HEK293 (cell line): ENCODE data around the gene BRD3OS.
A peak's percentile ranks its signal among the peaks of the same experiment; 100 is the strongest.

Experiments used
- CTCF ChIA-PET: fragments of 350-600 bp; formaldehyde crosslinking; extraction: SDS; loops from one replicate; lab custom pipeline; 2021; ENCODE audit warnings: antibody characterized with exemption; lab: Yijun Ruan, JAX
- POLR2A ChIA-PET: fragments of 300-600 bp; formaldehyde crosslinking; extraction: SDS; loops from one replicate; lab custom pipeline; 2020; ENCODE audit warnings: antibody characterized with exemption, inconsistent platforms; lab: Yijun Ruan, JAX
- H3K27ac ChIP-seq: fragments of 200-500 bp; sonication (Bioruptor generic); 2 replicates; pipeline ENCODE4 v1.5.1; 2014; ENCODE audit warnings: low read depth, low read length, control low read depth, inconsistent platforms; ENCODE audit errors: extremely low read depth
- H3K36me3 ChIP-seq, 2 experiments: fragments of 200-500 bp in 1 of 2; sonication (Bioruptor generic) in 1 of 2; 1 replicate in 1 of 2; 2 replicates in 1 of 2; pipeline ENCODE4 v1.5.1; 2014 to 2017; ENCODE audit warnings: inconsistent platforms in 2 of 2, low read length in 2 of 2; ENCODE audit not compliant: control insufficient read depth in 2 of 2, insufficient read depth in 1 of 2
- H3K4me1 ChIP-seq: fragments of 200-500 bp; sonication (Bioruptor generic); 2 replicates; pipeline ENCODE4 v1.5.1; 2014; ENCODE audit warnings: mild to moderate bottlenecking, low read length, inconsistent platforms; ENCODE audit not compliant: control insufficient read depth, insufficient read depth
- H3K4me3 ChIP-seq: 2 replicates; pipeline ENCODE4 v1.5.1; 2011; ENCODE audit warnings: low read depth, mild to moderate bottlenecking, control low read depth, low read length, moderate library complexity
- H3K9me3 ChIP-seq: fragments of 200-500 bp; sonication (Bioruptor generic); 2 replicates; pipeline ENCODE4 v1.5.1; 2014; ENCODE audit warnings: low read depth, low read length, inconsistent platforms; ENCODE audit not compliant: control insufficient read depth, insufficient read depth
- HOXC10 ChIP-seq: sonication (generic); formaldehyde crosslinking; IDR thresholded peaks from 2 replicates; pipeline ENCODE4 v1.8.1; 2023; ENCODE audit warnings: mild to moderate bottlenecking, missing genetic modification reagents
- INSM2 ChIP-seq: fragments of 450-650 bp; formaldehyde crosslinking; IDR thresholded peaks from 2 replicates; pipeline ENCODE4 v1.5.1; 2016; ENCODE audit warnings: missing biosample characterization, missing genetic modification characterization
- SP2 ChIP-seq: fragments of 450-650 bp; formaldehyde crosslinking; IDR thresholded peaks from 2 replicates; pipeline ENCODE4 v1.5.1; 2016; ENCODE audit warnings: missing biosample characterization, missing genetic modification characterization
- ZBTB11 ChIP-seq: fragments of 450-650 bp; formaldehyde crosslinking; conservative IDR thresholded peaks from 2 replicates; pipeline ENCODE4 v1.5.1; 2016; ENCODE audit warnings: low read depth, missing biosample characterization, missing genetic modification characterization
- ZBTB17 ChIP-seq: fragments of 450-650 bp; formaldehyde crosslinking; IDR thresholded peaks from 2 replicates; pipeline ENCODE4 v1.5.1; 2016; ENCODE audit warnings: missing biosample characterization, missing genetic modification characterization
- ZBTB49 ChIP-seq: fragments of 450-650 bp; formaldehyde crosslinking; IDR thresholded peaks from 2 replicates; pipeline ENCODE4 v1.5.1; 2016; ENCODE audit warnings: missing biosample characterization, missing genetic modification characterization, low read depth
- ZBTB6 ChIP-seq: fragments of 450-650 bp; formaldehyde crosslinking; IDR thresholded peaks from 2 replicates; pipeline ENCODE4 v1.5.1; 2017; ENCODE audit warnings: missing biosample characterization, missing genetic modification characterization
- ZFHX2 ChIP-seq: fragments of 450-650 bp; formaldehyde crosslinking; conservative IDR thresholded peaks from 2 replicates; pipeline ENCODE4 v1.5.1; 2016; ENCODE audit warnings: missing biosample characterization, missing genetic modification characterization
- ZFP69B ChIP-seq: fragments of 450-650 bp; formaldehyde crosslinking; IDR thresholded peaks from 2 replicates; pipeline ENCODE4 v1.5.1; 2016; ENCODE audit warnings: missing biosample characterization, missing genetic modification characterization
- ZNF18 ChIP-seq: fragments of 450-650 bp; formaldehyde crosslinking; IDR thresholded peaks from 2 replicates; pipeline ENCODE4 v1.5.1; 2016; ENCODE audit warnings: missing biosample characterization, missing genetic modification characterization
- ZNF248 ChIP-seq: fragments of 450-650 bp; formaldehyde crosslinking; IDR thresholded peaks from 2 replicates; pipeline ENCODE4 v1.5.1; 2017; ENCODE audit warnings: missing biosample characterization, missing genetic modification characterization
- ZNF335 ChIP-seq: fragments of 450-650 bp; formaldehyde crosslinking; conservative IDR thresholded peaks from 2 replicates; pipeline ENCODE4 v1.5.1; 2016; ENCODE audit warnings: missing biosample characterization, missing genetic modification characterization
- ZNF404 ChIP-seq: fragments of 450-650 bp; formaldehyde crosslinking; IDR thresholded peaks from 2 replicates; pipeline ENCODE4 v1.5.1; 2017; ENCODE audit warnings: missing biosample characterization, missing genetic modification characterization
- ZNF488 ChIP-seq: fragments of 450-650 bp; formaldehyde crosslinking; IDR thresholded peaks from 2 replicates; pipeline ENCODE4 v1.5.1; 2016; ENCODE audit warnings: missing biosample characterization, missing genetic modification characterization
- ZNF610 ChIP-seq: fragments of 450-650 bp; formaldehyde crosslinking; IDR thresholded peaks from 2 replicates; pipeline ENCODE4 v1.5.1; 2016; ENCODE audit warnings: missing biosample characterization, missing genetic modification characterization, borderline replicate concordance
- ZNF677 ChIP-seq: fragments of 450-650 bp; IDR thresholded peaks from 2 replicates; pipeline ENCODE4 v1.5.0; 2018; ENCODE audit warnings: missing biosample characterization, mild to moderate bottlenecking, missing genetic modification characterization, moderate library complexity
- ZNF768 ChIP-seq: fragments of 450-650 bp; formaldehyde crosslinking; IDR thresholded peaks from 2 replicates; pipeline ENCODE4 v1.5.1; 2018; ENCODE audit warnings: missing biosample characterization, mild to moderate bottlenecking, missing genetic modification characterization
- ZNF777 ChIP-seq: fragments of 450-650 bp; formaldehyde crosslinking; IDR thresholded peaks from 2 replicates; pipeline ENCODE4 v1.5.1; 2017; ENCODE audit warnings: missing biosample characterization, missing genetic modification characterization, borderline replicate concordance
- ZNF792 ChIP-seq: fragments of 450-650 bp; formaldehyde crosslinking; IDR thresholded peaks from 2 replicates; pipeline ENCODE4 v1.5.1; 2016; ENCODE audit warnings: missing biosample characterization, missing genetic modification characterization

BRD3OS gene

GRCh38 chr9:134068744-134069479 lies 43.6 kb downstream of the BRD3OS start (continued):
- TF ChIP-seq ZNF777 (tag by site-specific recombination) (peak; percentile 29; the same call in 1 of the 2 replicates), ZBTB11 (tag by site-specific recombination) (0 out of 2 replicates have a peak, but pooled peaks have one; percentile 6), ZBTB6 (tag by site-specific recombination) (no peak), ZBTB17 (tag by site-specific recombination) (peak; percentile 67), ZNF610 (tag by site-specific recombination) (no peak), ZNF18 (tag by site-specific recombination) (no peak), SP2 (tag by site-specific recombination) (no peak)

- Histone ChIP-seq H3K4me3 (no peak overlapping the region), H3K36me3 (no peaks in the 10 kb centered on the region), H3K27ac (no peak overlapping the region), H3K4me1 (no peaks in the 10 kb centered on the region), H3K9me3 (no peaks in the 10 kb centered on the region)
- POLR2A ChIA-PET, result interaction anchor here (0.9 kb wide), 1 partner anchor 66 kb away, joined by 3 read pairs; the partner anchor contains the start of gene WDR5
- TF ChIP-seq HOXC10 (CRISPR knock-in tag) (no peak), ZFHX2 (tag by site-specific recombination) (peak; percentile 5), ZNF335 (peak; percentile 92)
- CTCF ChIA-PET, result interaction anchor here (0.5 to 0.6 kb wide), 2 partner anchors 18 to 1811 kb away, joined by 3 to 4 read pairs; no protein-coding TSS in a partner anchor
These were observed 44.5 kb downstream of the BRD3OS start for GRCh38 chr9:134069480-134070399.

- ChIA-PET POLR2A (no interaction called here), CTCF (interaction anchor here (0.6 kb wide), 1 partner anchor 154 kb away, joined by 5 read pairs; no protein-coding TSS in a partner anchor)
- H3K27ac ChIP-seq, result no peak overlapping the region
- H3K36me3 ChIP-seq, result no peaks in the 10 kb centered on the region
- H3K4me3 ChIP-seq, result no peak overlapping the region
- H3K4me1 ChIP-seq, result no peaks in the 10 kb centered on the region
- no peaks in the 10 kb centered on the region for H3K9me3 ChIP-seq
- TF ChIP-seq ZFP69B (tag by site-specific recombination), result no peak
- TF ChIP-seq ZNF248 (tag by site-specific recombination), result no peak
- TF ChIP-seq ZBTB49, result no peak
- no peak for TF ChIP-seq ZNF488 (tag by site-specific recombination)
- no peak for TF ChIP-seq ZNF792 (tag by site-specific recombination)
- no peak for TF ChIP-seq ZNF768 (tag by site-specific recombination)
- TF ChIP-seq INSM2 (tag by site-specific recombination), result no peak
- TF ChIP-seq ZNF677 (tag by site-specific recombination), result no peak
- no peak for TF ChIP-seq ZNF404 (tag by site-specific recombination)
These were observed 45.9 kb downstream of the BRD3OS start for GRCh38 chr9:134071149-134071548.
